Measurements from ENCODE around the gene LCP1.
A peak's percentile ranks its signal among the peaks of the same experiment; 100 is the strongest.

The LCP1 gene

DNA sequence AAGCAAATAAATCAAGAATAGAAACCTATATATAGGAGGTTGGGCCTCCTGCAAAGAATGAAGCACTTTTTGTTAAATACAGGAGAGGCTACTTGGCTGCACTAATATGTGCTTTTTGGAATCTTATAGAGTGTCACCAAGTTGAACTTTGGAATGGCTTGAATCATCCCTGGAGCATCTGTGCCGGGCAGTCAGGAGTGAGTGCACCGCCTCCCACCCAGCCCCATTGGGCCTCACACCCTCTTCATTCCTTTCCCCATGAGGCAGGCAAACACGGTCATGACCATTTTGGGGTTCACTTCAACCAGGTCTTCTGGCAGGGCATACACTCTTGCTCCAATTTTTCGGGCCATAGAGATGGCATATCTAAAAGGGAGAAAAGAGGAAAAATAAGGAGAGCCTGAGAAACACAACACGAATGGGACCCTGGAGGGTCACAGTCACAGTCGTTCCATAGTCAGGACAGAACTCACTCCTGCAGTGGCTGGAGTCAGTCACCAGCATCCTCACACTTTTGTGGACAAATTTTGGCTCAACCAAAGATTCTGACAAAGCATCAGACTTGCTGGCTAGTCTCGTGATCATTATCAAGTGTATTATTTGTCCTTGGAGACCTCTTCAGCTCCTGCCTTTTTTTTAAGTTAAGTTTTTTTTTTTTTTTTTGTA lies 54.5 kb downstream of the LCP1 start:
- no peak for DNase-seq (ENCODE audit: low read depth in 2 of 2)

- DNase-seq (ENCODE audit: low read depth in 2 of 2) = peak; percentile 36 to 45
These were observed 55.2 kb downstream of the LCP1 start for GRCh38 chr13:46126552-46127357.

DNA sequence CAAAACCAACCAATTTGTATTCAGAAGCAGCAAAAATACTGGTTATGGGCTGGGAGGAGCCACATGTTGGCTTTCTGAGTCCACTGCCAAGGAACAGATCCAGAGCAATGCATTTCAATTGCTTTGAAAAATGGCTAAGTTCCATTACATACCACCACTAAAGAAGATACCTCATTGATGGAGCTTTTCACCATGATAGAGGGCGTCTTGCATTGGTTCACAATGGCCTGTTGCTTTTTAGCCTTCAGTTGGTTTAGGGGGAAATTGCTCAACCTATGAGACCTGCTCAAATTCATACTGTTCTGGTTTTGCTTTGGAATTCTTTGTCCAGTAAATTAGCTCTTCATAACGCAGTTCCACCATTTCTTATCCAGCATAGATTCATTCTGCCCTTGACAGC lies 55.9 kb downstream of the LCP1 start:
- DNase-seq (ENCODE audit: low read depth in 2 of 2) = no peak

- no peak for DNase-seq (ENCODE audit: low read depth in 2 of 2)
These were observed 56.7 kb downstream of the LCP1 start for GRCh38 chr13:46124967-46125933.

- no peak for DNase-seq (ENCODE audit: low read depth in 2 of 2)
These were observed 57.4 kb downstream of the LCP1 start for GRCh38 chr13:46124531-46124966.

GRCh38 chr13:46122304-46122703 lies 59.7 kb downstream of the LCP1 start:
- no peak for DNase-seq (ENCODE audit: low read depth in 2 of 2)

GRCh38 chr13:46121597-46122163 lies 60.3 kb downstream of the LCP1 start:
- no peak for DNase-seq (ENCODE audit: low read depth in 2 of 2)

DNA sequence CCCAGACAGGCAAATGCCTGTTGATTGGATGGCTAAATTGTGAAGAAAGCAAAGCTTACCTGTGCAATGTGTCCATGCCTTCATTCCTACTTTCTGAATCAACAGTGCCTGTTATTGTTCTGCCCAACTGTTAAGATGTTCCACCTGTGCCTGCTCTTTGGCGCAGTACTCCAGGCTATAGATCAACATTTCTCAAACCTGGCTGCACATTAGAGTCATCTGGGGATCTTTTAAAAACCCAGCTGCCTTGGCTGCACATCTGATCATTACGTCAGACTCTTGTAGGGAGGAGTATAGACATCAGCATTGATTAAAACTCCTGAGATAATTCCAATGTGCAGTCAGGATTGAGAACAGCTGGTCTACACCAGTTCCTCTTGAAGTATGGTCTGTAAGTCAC lies 60.9 kb downstream of the LCP1 start:
- DNase-seq (ENCODE audit: low read depth in 2 of 2) = no peak

DNA sequence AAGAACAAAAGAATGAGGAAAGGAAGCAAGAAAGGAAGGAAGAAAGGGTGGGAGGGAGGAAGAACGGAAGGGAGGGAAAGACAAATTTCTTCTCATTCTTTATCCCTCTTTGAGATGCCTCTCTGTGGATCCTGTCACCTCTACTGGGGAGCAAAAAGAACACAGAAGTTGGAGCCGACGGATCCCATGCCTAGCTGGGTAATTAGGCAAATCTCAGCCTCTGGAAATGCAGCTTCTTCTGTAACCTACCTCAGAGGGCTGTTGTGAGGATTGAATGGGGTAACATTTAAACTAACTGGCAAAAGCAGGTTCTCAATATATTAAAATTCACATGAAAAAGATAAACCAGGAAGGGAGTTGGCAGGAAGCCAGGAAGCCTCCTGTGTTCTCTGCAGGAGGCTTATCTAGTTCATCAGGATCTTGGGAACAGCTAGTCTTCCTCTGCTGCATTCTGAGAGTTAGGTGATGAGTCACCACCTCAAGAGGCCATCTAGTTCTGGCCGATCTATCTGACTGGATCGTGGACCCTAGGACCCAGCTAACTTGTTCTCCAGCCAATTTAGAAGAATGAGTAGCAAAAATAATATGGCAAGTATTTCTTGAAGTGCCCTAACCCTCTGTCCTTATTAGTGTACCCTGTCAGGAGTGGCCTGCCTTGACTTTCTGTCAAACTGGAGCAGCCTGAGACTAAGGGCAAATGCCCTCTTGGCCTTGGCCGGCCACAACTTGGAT lies 61.9 kb downstream of the LCP1 start:
- no peak for DNase-seq (ENCODE audit: low read depth in 2 of 2)

GRCh38 chr13:46116653-46117502 lies 65.1 kb downstream of the LCP1 start:
- no peak for DNase-seq (ENCODE audit: low read depth in 2 of 2)

GRCh38 chr13:46114613-46115012 lies 67.4 kb downstream of the LCP1 start:
- no peak for DNase-seq (ENCODE audit: low read depth in 2 of 2)

DNA sequence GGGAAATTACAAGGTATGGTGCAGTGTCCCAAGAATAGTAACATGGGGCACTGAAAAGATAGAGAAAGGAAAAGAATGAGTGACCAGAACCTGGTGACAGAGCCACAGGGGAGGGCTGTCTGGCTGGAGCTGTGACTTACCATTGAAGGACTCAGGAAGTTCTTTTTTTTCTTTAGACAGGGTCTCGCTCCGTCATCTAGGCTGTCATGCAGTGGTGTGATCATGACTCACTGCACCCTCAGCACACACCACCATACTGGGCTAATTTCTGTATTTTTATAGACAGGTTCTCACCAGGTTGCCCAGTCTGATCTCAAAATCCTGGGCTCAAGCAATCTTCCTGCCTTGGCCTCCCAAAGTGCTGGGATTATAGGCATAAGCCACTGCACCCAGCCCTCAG lies 68.4 kb downstream of the LCP1 start:
- DNase-seq (ENCODE audit: low read depth in 2 of 2) = no peak

GRCh38 chr13:46111151-46111550 lies 70.8 kb downstream of the LCP1 start:
- no peak for DNase-seq (ENCODE audit: low read depth in 2 of 2)

GRCh38 chr13:46109451-46109850 lies 72.5 kb downstream of the LCP1 start:
- DNase-seq (ENCODE audit: low read depth in 2 of 2) = no peak

- no peak for DNase-seq (ENCODE audit: low read depth in 2 of 2)
These were observed 75.1 kb downstream of the LCP1 start for GRCh38 chr13:46106839-46107371.

- DNase-seq (ENCODE audit: low read depth in 2 of 2) = no peak
These were observed 77.1 kb downstream of the LCP1 start, which contains the start of gene CPB2 for GRCh38 chr13:46104868-46105267. Gene CPB2 (minus strand): TSS chr13:46105033. CDS start chr13:46105009, 24 bp downstream.

GRCh38 chr13:46103037-46103436 lies 78.9 kb downstream of the LCP1 start:
- no peak for DNase-seq (ENCODE audit: low read depth in 2 of 2)

GRCh38 chr13:46102255-46102605 lies 79.7 kb downstream of the LCP1 start:
- no peak for DNase-seq (ENCODE audit: low read depth in 2 of 2)

GRCh38 chr13:46101484-46102254 lies 80.3 kb downstream of the LCP1 start:
- no peak for DNase-seq (ENCODE audit: low read depth in 2 of 2)
